ENCODE data around the gene KRT7. TPM values are rescaled to one million over a fixed set of nuclear protein-coding genes. Genes with fewer than 3 reads are reported as not detected.
A peak's percentile ranks its signal among the peaks of the same experiment; 100 is the strongest.
"Not testable (repeated sequence)": the region's sequence is repeated elsewhere in the genome, so short reads cannot be mapped to it uniquely, and the experiment has no call there.

KRT7 gene
- total and polyA plus RNA-seq, 2 experiments from 2014 or later, result 11.0 to 17.4 TPM

DNA sequence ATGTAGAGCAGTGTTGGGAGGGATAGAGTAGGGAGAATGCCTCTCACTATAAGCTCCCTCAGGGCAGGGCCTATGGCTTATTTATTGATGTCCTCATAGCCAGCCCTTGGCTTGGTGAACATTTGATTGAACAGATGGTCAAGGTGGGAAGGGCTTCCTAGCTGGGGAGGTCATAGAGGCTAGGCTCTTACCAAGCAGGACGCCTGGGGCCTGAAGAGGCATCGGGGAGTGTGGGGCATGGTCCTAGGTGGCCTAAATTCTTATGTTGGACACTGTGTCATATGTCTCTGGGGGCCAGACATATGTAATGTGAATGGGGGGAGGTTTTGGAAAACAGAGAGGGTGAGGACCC, 23.5 kb downstream of the KRT7 start:
- Histone ChIP-seq H3K4me3 (no peak overlapping the region), H3K9me2 (ENCODE audit: insufficient read depth) (no peaks in the 10 kb centered on the region), H3K4me1 (ENCODE audit: insufficient read depth) (0 out of 2 replicates have a peak, but pooled peaks cover 3% of the 10 kb centered on the region), H3K4me2 (ENCODE audit: unreplicated experiment) (no peak overlapping the region), H3K79me2 (ENCODE audit: insufficient read depth) (no peaks in the 10 kb centered on the region), H3K36me3 (ENCODE audit: low read depth) (no peaks in the 10 kb centered on the region), H4K20me1 (ENCODE audit: insufficient read depth) (no peaks in the 10 kb centered on the region), H3F3A (ENCODE audit: insufficient read depth) (no peaks in the 10 kb centered on the region), H3K27ac (no peak overlapping the region), H2AFZ (no peak overlapping the region), H3K27me3 (replicated peaks; ENCODE audit: insufficient read depth) (peaks cover 40% of the 10 kb centered on the region), H3K9me3 (ENCODE audit: low read depth) (no peaks in the 10 kb centered on the region), H3K9ac (no peak overlapping the region)
- TF ChIP-seq EZH2phosphoT487 (IDR thresholded peaks at IDR 0.05; ENCODE audit: insufficient read depth, low read depth), result no peak
- TF ChIP-seq EZH2 (IDR thresholded peaks at IDR 0.05; ENCODE audit: insufficient read depth, poor library complexity, severe bottlenecking), result no peak
- in situ Hi-C loops (cut with MboI), result no loop called here
- DNase-seq, result no peak
- WGBS, 2 experiments (ENCODE audit: low coverage in 1 of 2, low lambda C conversion rate in 2 of 2, missing lambda C conversion rate in 2 of 2), result 60 to 63% methylated on average over 2 of the region's 2 CpGs

- H2AFZ ChIP-seq, result no peak overlapping the region
- in situ Hi-C loops (cut with MboI), result no loop called here
- WGBS, 2 experiments (ENCODE audit: low coverage in 1 of 2, low lambda C conversion rate in 2 of 2, missing lambda C conversion rate in 2 of 2), result 91 to 93% methylated on average over 4 of the region's 4 CpGs
- no peaks in the 10 kb centered on the region for H3K9me2 ChIP-seq (ENCODE audit: insufficient read depth)
- DNase-seq, result no peak
- no peak overlapping the region for H3K4me2 ChIP-seq (ENCODE audit: unreplicated experiment)
- H3K27ac ChIP-seq, result no peak overlapping the region
- no peaks in the 10 kb centered on the region for H3K79me2 ChIP-seq (ENCODE audit: insufficient read depth)
- peaks cover 40% of the 10 kb centered on the region for H3K27me3 ChIP-seq (replicated peaks; ENCODE audit: insufficient read depth)
- TF ChIP-seq EZH2phosphoT487 (IDR thresholded peaks at IDR 0.05; ENCODE audit: insufficient read depth, low read depth), result no peak
- TF ChIP-seq EZH2 (IDR thresholded peaks at IDR 0.05; ENCODE audit: insufficient read depth, poor library complexity, severe bottlenecking), result no peak
- no peak overlapping the region for H3K9ac ChIP-seq
- no peaks in the 10 kb centered on the region for H3K36me3 ChIP-seq (ENCODE audit: low read depth)
- H3F3A ChIP-seq (ENCODE audit: insufficient read depth), result no peaks in the 10 kb centered on the region
- no peak overlapping the region for H3K4me3 ChIP-seq
- no peaks in the 10 kb centered on the region for H4K20me1 ChIP-seq (ENCODE audit: insufficient read depth)
- H3K9me3 ChIP-seq (ENCODE audit: low read depth), result no peaks in the 10 kb centered on the region
- H3K4me1 ChIP-seq (ENCODE audit: insufficient read depth), result 0 out of 2 replicates have a peak, but pooled peaks cover 3% of the 10 kb centered on the region
Observed at GRCh38 chr12:52257074-52257551, 24.1 kb downstream of the KRT7 start.

DNA sequence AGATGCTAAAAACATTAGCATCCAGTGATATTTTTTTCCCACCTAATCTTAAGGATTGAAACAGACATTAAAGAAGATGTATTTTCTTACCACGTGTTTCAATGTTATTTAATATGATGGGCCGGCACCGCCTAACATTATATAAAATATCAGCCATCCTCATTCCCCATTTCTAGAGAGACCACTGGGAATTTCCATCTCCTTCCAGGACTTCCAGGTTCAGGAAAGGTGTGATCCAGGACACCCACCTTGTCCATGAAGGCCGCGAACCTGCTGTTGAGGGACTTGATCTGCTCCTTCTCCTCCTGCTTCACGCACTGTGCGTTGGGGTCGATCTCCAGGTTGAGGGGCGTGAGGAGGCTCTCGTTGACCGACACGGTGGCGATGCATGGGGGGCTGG, 24.9 kb downstream of the KRT7 start:
- H3K36me3 ChIP-seq (ENCODE audit: low read depth); H3F3A ChIP-seq (ENCODE audit: insufficient read depth); in situ Hi-C loops (cut with MboI); H3K4me1 ChIP-seq (ENCODE audit: insufficient read depth); H2AFZ ChIP-seq; H3K4me2 ChIP-seq (ENCODE audit: unreplicated experiment); H3K9me2 ChIP-seq (ENCODE audit: insufficient read depth); H3K4me3 ChIP-seq; H4K20me1 ChIP-seq (ENCODE audit: insufficient read depth); H3K79me2 ChIP-seq (ENCODE audit: insufficient read depth); H3K27ac ChIP-seq; DNase-seq; H3K9ac ChIP-seq; H3K9me3 ChIP-seq (ENCODE audit: low read depth): not testable (repeated sequence)
- 39 to 42% methylated on average over 13 of the region's 13 CpGs for WGBS, 2 experiments (ENCODE audit: low coverage in 1 of 2, low lambda C conversion rate in 2 of 2, missing lambda C conversion rate in 2 of 2)
- peak; percentile 60 for TF ChIP-seq EZH2 (IDR thresholded peaks at IDR 0.05; ENCODE audit: insufficient read depth, poor library complexity, severe bottlenecking)
- H3K27me3 ChIP-seq (replicated peaks; ENCODE audit: insufficient read depth), result peaks cover 40% of the 10 kb centered on the region

- Histone ChIP-seq H3K36me3 (ENCODE audit: low read depth) (no peaks in the 10 kb centered on the region), H3F3A (ENCODE audit: insufficient read depth) (no peaks in the 10 kb centered on the region), H3K27ac (no peak overlapping the region), H3K9me3 (ENCODE audit: low read depth) (no peaks in the 10 kb centered on the region), H3K4me3 (peak overlapping the region; percentile 49; the same call in 1 of the 2 replicates), H3K9me2 (ENCODE audit: insufficient read depth) (no peaks in the 10 kb centered on the region), H3K4me2 (ENCODE audit: unreplicated experiment) (peak overlapping the region; percentile 54), H3K9ac (no peak overlapping the region), H3K27me3 (replicated peaks; ENCODE audit: insufficient read depth) (peaks cover 40% of the 10 kb centered on the region), H3K4me1 (ENCODE audit: insufficient read depth) (0 out of 2 replicates have a peak, but pooled peaks cover 3% of the 10 kb centered on the region), H3K79me2 (ENCODE audit: insufficient read depth) (no peaks in the 10 kb centered on the region), H4K20me1 (ENCODE audit: insufficient read depth) (no peaks in the 10 kb centered on the region), H2AFZ (peak overlapping the region; percentile 52; the same call in 1 of the 2 replicates)
- TF ChIP-seq EZH2 (IDR thresholded peaks at IDR 0.05; ENCODE audit: insufficient read depth, poor library complexity, severe bottlenecking) (no peak), EZH2phosphoT487 (IDR thresholded peaks at IDR 0.05; ENCODE audit: insufficient read depth, low read depth) (no peak)
- DNase-seq, result peak; percentile 73
- in situ Hi-C loops (cut with MboI), result no loop called here
- 9% methylated on average over 47 to 54 of the region's 72 CpGs for WGBS, 2 experiments (ENCODE audit: low coverage in 1 of 2, low lambda C conversion rate in 2 of 2, missing lambda C conversion rate in 2 of 2)
Observed at GRCh38 chr12:52258335-52258901, 25.4 kb downstream of the KRT7 start.

Measured in GM23248 (cell line).